C4-2B (cell line): Measurements from ENCODE around the gene PELO.

Source experiments
- H3K27ac ChIP-seq: fragments of 450-650 bp; 2 replicates; pipeline ENCODE4 v1.5.1; 2017
- ZFX ChIP-seq: fragments of 450-650 bp; IDR thresholded peaks from 2 replicates; pipeline ENCODE4 v1.6.1; 2017
- TF ChIP-seq, protein P1 (sequence below): fragments of 450-650 bp; conservative IDR thresholded peaks from 2 replicates; pipeline ENCODE4 v1.5.1; 2017; ENCODE audit warnings: mild to moderate bottlenecking

The PELO gene

DNA sequence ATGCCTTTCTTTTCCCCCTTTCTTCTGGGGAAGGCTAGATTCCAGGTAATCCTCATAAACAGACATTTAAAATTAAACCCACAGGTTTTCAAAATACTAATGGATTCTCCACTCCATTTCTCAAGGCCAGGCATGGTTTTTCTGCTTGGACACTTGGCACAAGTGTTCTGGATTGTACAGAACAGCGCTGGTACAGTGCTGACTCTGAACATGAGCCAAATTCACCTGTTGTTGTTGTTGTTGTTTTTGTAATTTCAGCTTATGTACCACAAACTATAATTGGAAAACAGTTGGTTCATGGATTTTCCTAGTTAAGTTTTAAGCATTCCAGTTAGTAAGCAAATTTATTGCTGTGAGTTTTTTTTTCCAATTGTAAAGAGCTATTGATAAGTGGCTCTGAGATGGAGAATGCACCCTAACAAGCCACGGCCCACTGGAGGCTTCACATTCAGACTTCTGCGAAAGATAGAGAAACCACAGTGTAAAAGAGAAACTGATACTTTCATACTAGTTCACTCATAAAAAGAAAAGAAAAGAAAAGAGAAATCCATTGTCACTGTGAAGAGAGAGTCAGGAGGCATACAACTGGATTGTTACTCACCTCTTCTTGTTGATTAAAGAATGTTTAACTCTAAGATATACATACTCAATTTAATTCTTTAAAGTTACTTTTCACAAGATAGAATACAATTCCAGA lies 16.2 kb upstream of the PELO start:
- TF ChIP-seq, protein P1, sequence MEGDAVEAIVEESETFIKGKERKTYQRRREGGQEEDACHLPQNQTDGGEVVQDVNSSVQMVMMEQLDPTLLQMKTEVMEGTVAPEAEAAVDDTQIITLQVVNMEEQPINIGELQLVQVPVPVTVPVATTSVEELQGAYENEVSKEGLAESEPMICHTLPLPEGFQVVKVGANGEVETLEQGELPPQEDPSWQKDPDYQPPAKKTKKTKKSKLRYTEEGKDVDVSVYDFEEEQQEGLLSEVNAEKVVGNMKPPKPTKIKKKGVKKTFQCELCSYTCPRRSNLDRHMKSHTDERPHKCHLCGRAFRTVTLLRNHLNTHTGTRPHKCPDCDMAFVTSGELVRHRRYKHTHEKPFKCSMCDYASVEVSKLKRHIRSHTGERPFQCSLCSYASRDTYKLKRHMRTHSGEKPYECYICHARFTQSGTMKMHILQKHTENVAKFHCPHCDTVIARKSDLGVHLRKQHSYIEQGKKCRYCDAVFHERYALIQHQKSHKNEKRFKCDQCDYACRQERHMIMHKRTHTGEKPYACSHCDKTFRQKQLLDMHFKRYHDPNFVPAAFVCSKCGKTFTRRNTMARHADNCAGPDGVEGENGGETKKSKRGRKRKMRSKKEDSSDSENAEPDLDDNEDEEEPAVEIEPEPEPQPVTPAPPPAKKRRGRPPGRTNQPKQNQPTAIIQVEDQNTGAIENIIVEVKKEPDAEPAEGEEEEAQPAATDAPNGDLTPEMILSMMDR: no peak
- TF ChIP-seq ZFX: no peak
- no peak overlapping the region for H3K27ac ChIP-seq

DNA sequence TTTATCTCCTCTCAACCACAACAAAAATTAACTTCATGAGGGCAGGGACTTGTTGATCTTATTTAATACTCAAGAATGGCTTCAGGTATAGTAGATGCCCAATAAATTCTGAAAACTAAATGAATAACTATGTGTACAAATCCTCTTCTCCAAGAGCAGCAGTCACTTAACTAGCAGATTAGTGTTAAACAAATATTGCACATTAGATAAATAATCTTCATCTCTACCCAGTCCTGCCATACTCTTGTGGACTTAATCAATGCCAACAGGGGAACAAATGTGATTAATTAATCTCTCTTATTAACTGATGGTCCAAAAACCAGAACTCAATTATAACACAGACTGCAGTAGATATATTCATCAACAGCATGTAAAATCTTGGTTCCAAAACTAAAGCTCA lies 15.0 kb upstream of the PELO start:
- no peak overlapping the region for H3K27ac ChIP-seq
- TF ChIP-seq, protein P1: no peak
- no peak for TF ChIP-seq ZFX

DNA sequence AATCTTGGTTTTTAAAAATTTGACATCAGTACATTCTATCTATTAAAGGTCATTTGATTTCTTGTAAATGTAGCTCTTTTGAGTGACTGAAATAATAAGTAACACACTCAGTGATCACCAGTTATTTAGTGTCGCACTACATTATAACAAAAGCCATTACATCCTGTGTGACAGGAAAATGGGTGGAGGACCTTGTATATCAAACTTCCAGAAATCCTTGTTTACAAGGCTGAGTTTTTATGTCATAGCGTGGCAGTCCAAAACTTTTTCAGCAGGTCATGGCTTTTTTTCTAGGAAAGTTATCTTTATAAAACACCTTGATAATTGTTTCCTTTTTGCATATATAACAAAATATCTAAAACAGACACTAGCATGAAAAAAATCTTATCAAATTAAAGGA lies 14.4 kb upstream of the PELO start:
- TF ChIP-seq, protein P1: no peak
- no peak for TF ChIP-seq ZFX
- no peak overlapping the region for H3K27ac ChIP-seq

DNA sequence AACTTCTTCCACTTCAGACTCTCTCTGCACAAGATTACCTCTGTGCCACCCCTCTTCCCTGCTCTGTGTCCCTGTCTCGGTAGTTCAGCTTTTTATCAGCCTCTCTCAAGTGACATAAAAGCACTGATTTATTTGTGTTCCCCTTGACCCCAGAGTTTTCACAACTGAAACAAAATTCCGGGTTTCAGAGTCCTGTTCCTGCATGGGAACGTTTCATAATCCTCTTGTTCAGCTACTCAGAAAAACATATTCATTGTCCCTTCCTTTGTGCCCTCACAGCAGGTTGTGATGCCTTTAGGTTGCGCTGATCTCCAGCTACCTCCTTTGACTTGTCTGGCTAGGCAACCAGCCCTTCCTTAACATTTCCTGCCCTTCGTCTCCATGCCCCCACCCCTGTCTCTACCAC lies 13.7 kb upstream of the PELO start:
- TF ChIP-seq ZFX: no peak
- TF ChIP-seq, protein P1: no peak
- H3K27ac ChIP-seq: no peak overlapping the region

DNA sequence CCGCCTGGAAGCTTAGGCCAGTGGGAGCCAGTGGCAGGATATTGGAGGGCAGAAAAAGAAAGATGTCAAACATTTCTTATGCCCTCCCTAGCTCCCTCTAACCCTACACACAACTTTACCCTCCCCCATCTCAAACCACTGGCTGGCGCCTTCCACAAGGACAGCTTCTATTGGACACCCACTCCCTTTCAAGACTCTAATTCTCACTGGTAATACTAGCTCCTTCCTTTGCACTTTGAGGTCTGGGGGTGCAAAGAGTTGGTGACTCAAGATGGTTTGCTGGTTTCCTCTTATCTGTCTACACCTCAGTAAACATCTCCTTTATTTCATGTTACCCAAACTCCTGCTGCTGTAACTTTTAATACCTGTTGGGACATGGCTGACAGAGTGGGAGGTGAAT lies 11.6 kb upstream of the PELO start:
- H3K27ac ChIP-seq: no peak overlapping the region
- TF ChIP-seq, protein P1: no peak
- no peak for TF ChIP-seq ZFX

DNA sequence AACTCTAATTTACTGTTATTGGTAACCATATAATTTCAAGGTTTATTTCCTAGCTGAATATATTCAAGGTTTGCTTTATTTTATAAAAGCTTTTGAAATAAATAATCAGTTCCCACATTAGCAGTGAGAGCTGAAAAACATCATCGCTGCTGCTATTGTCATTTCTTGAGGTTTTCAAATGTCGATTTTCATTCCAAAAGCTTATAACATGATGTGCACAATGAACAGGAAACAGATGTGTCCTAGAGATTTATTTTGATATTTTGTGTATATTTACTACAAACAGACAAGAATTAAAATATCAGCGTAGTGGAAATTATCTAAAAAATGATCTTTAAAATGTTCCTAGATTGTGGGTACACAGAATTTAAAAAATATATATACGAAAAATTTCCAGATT lies 10.5 kb upstream of the PELO start:
- TF ChIP-seq, protein P1: no peak
- no peak for TF ChIP-seq ZFX
- no peak overlapping the region for H3K27ac ChIP-seq

DNA sequence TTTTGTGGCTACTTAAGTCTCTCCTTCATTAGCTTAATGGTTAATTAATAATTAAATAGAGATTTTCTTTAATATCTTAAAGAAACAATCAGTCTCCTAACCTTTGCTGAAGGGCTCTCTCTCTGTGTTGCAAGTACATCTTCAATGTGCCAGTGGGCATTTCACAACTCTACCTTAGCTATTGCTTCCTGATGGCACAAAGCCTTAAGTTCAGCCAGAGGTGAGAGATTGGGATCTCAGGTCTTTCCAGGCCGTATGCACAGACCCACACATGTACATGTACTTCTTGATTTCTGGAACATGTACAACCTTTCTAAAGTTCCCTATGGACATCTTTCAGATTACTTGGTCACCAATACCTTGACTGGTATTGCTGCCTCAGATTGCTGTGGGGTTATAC lies 8.9 kb upstream of the PELO start:
- no peak for TF ChIP-seq ZFX
- TF ChIP-seq, protein P1: no peak
- H3K27ac ChIP-seq: no peak overlapping the region
